ENCODE results near the gene DPP10. TPM values are rescaled to one million over a fixed set of nuclear protein-coding genes. Genes with fewer than 3 reads are reported as not detected.
"Not testable (repeated sequence)": the region's sequence is repeated elsewhere in the genome, so short reads cannot be mapped to it uniquely, and the experiment has no call there.

The DPP10 gene
- total RNA-seq, 3 donors from 2014 or later (not counting 1 experiment from before 2014, with no cell fraction given), result not detected

DNA sequence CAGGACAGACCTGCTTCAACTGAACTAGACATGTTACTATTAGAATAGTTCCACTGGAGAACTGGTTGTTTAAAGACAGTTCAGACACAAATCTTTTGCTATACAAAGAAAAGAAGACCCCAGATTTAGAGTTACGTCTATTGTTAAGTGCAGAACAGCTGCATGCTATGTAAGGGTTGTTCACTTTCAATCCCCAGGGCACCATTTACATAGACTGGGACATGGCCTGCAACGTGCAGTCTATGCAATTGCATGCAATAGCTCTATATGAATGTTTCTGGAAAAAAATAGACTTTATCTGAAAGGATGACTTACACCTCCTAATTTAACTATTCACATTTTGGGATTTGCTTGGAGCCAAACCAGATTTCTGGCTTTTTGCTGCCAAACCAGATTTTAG lies 36.1 kb upstream of the DPP10 start:
- DNase-seq (no peak), ATAC-seq (no peak)
- 70% methylated on average over 2 of the region's 2 CpGs for WGBS (ENCODE audit: insufficient coverage)
- Histone ChIP-seq H3K9me3 (ENCODE audit: control insufficient read depth, insufficient read depth, low read length) (no peaks in the 10 kb centered on the region), H3K27me3 (ENCODE audit: control insufficient read depth, insufficient read depth, low read length) (no peaks in the 10 kb centered on the region), H3K27ac (ENCODE audit: low read length) (no peak overlapping the region), H3K4me1 (ENCODE audit: control insufficient read depth, insufficient read depth, low read length) (no peaks in the 10 kb centered on the region), H3K36me3 (ENCODE audit: control insufficient read depth, insufficient read depth, low read length) (no peaks in the 10 kb centered on the region), H3K4me3 (ENCODE audit: low read length) (no peak overlapping the region)
- Mint-ChIP-seq H3K27me3 (ENCODE audit: low read depth in 2 of 2) (no peaks in the 10 kb centered on the region), H3K4me3 (no peak overlapping the region), H3K4me1 (no peaks in the 10 kb centered on the region), H3K36me3 (no peaks in the 10 kb centered on the region), H3K27ac (no peak overlapping the region), H3K9me3 (peaks cover 11 to 14% of the 10 kb centered on the region in 2 donors)
- intact Hi-C loops (cut with micrococcal nuclease), result no loop called here
- TF ChIP-seq, protein P1, sequence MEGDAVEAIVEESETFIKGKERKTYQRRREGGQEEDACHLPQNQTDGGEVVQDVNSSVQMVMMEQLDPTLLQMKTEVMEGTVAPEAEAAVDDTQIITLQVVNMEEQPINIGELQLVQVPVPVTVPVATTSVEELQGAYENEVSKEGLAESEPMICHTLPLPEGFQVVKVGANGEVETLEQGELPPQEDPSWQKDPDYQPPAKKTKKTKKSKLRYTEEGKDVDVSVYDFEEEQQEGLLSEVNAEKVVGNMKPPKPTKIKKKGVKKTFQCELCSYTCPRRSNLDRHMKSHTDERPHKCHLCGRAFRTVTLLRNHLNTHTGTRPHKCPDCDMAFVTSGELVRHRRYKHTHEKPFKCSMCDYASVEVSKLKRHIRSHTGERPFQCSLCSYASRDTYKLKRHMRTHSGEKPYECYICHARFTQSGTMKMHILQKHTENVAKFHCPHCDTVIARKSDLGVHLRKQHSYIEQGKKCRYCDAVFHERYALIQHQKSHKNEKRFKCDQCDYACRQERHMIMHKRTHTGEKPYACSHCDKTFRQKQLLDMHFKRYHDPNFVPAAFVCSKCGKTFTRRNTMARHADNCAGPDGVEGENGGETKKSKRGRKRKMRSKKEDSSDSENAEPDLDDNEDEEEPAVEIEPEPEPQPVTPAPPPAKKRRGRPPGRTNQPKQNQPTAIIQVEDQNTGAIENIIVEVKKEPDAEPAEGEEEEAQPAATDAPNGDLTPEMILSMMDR (IDR thresholded peaks at IDR 0.05), result no peak

DNA sequence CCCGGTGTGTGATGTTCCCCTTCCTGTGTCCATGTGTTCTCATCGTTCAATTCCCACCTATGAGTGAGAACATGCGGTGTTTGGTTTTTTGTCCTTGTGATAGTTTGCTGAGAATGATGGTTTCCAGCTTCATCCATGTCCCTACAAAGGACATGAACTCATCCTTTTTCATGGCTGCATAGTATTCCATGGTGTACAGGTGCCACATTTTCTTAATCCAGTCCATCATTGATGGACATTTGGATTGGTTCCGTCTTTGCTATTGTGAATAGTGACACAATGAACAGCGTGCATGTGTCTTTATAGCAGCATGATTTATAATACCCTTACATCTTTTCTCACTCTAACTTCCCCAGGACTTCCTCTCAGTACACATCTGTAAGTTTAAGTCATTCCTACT lies 35.1 kb upstream of the DPP10 start:
- peaks cover 8 to 12% of the 10 kb centered on the region in 2 donors for H3K9me3 Mint-ChIP-seq
- H3K27me3 ChIP-seq (ENCODE audit: control insufficient read depth, insufficient read depth, low read length); ATAC-seq; H3K36me3 ChIP-seq (ENCODE audit: control insufficient read depth, insufficient read depth, low read length); DNase-seq; H3K4me1 Mint-ChIP-seq; H3K27me3 Mint-ChIP-seq (ENCODE audit: low read depth in 2 of 2); H3K27ac ChIP-seq (ENCODE audit: low read length); H3K27ac Mint-ChIP-seq; H3K4me3 ChIP-seq (ENCODE audit: low read length); intact Hi-C loops (cut with micrococcal nuclease); H3K4me3 Mint-ChIP-seq; H3K9me3 ChIP-seq (ENCODE audit: control insufficient read depth, insufficient read depth, low read length); H3K36me3 Mint-ChIP-seq; H3K4me1 ChIP-seq (ENCODE audit: control insufficient read depth, insufficient read depth, low read length): not testable (repeated sequence)
- 100% methylated on average over 2 of the region's 5 CpGs for WGBS (ENCODE audit: insufficient coverage)

DNA sequence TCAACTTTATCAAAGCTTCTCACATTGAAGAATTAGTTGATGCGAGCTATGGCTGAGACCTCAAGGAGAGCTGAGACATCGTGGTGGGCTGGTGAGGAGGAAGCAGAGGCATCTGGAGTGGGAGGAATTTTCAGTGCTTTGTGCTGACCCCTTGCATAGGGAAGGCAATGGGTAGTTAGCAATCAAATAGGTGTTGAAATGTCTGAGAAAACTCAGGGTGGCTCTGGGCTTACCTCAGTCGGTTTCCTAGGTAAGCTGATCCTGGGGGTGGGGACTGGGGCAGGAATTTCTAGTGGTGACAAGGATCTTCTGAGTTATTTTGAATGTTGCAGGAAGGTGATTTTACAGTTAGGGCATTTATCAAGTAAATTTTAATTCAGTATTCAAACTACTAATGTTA lies 20.7 kb upstream of the DPP10 start:
- WGBS (ENCODE audit: insufficient coverage), result 53% methylated on average over 3 of the region's 3 CpGs
- no peaks in the 10 kb centered on the region for H3K27me3 ChIP-seq (ENCODE audit: control insufficient read depth, insufficient read depth, low read length)
- Mint-ChIP-seq H3K4me3 (no peak overlapping the region), H3K27me3 (ENCODE audit: low read depth in 2 of 2) (no peaks in the 10 kb centered on the region), H3K4me1 (no peaks in the 10 kb centered on the region), H3K9me3 (peaks cover 0 to 4% of the 10 kb centered on the region in 2 donors), H3K27ac (no peak overlapping the region), H3K36me3 (no peaks in the 10 kb centered on the region)
- peaks cover 3% of the 10 kb centered on the region for H3K9me3 ChIP-seq (ENCODE audit: control insufficient read depth, insufficient read depth, low read length)
- H3K27ac ChIP-seq (ENCODE audit: low read length), result no peak overlapping the region
- TF ChIP-seq, protein P1 (IDR thresholded peaks at IDR 0.05), result no peak
- H3K36me3 ChIP-seq (ENCODE audit: control insufficient read depth, insufficient read depth, low read length), result no peaks in the 10 kb centered on the region
- H3K4me1 ChIP-seq (ENCODE audit: control insufficient read depth, insufficient read depth, low read length), result no peaks in the 10 kb centered on the region
- ATAC-seq, result no peak
- no peak overlapping the region for H3K4me3 ChIP-seq (ENCODE audit: low read length)
- no peak for DNase-seq
- intact Hi-C loops (cut with micrococcal nuclease), result no loop called here

GRCh38 chr2:114424699-114425098 lies 17.7 kb upstream of the DPP10 start:
- TF ChIP-seq, protein P1 (IDR thresholded peaks at IDR 0.05), result no peak
- H3K27me3 Mint-ChIP-seq (ENCODE audit: low read depth in 2 of 2), result no peaks in the 10 kb centered on the region
- no peaks in the 10 kb centered on the region for H3K36me3 ChIP-seq (ENCODE audit: control insufficient read depth, insufficient read depth, low read length)
- DNase-seq (no peak), ATAC-seq (no peak)
- peaks cover 2 to 3% of the 10 kb centered on the region in 2 donors for H3K9me3 Mint-ChIP-seq
- no peak overlapping the region for H3K4me3 ChIP-seq (ENCODE audit: low read length)
- peaks cover 3% of the 10 kb centered on the region for H3K9me3 ChIP-seq (ENCODE audit: control insufficient read depth, insufficient read depth, low read length)
- no peaks in the 10 kb centered on the region for H3K36me3 Mint-ChIP-seq
- intact Hi-C loops (cut with micrococcal nuclease), result no loop called here
- H3K4me1 ChIP-seq (ENCODE audit: control insufficient read depth, insufficient read depth, low read length), result no peaks in the 10 kb centered on the region
- H3K27ac ChIP-seq (ENCODE audit: low read length), result no peak overlapping the region
- H3K27ac Mint-ChIP-seq, result no peak overlapping the region
- WGBS (ENCODE audit: insufficient coverage), result 87% methylated on average over 2 of the region's 2 CpGs
- no peaks in the 10 kb centered on the region for H3K27me3 ChIP-seq (ENCODE audit: control insufficient read depth, insufficient read depth, low read length)
- H3K4me1 Mint-ChIP-seq, result no peaks in the 10 kb centered on the region
- H3K4me3 Mint-ChIP-seq, result no peak overlapping the region
